Testis (tissue), 3 donors: ENCODE data around the gene GDPD4. TPM values are rescaled to one million over a fixed set of nuclear protein-coding genes. Genes with fewer than 3 reads are reported as not detected.

Source experiments
- DNase-seq: peaks from one replicate; pipeline ENCODE4 v3.0.0-alpha.2; 2019
- H3K27ac ChIP-seq, 2 donors: fragments of 200-600 bp; sonication (generic); one replicate each; pipeline ENCODE4 v1.5.1; 2019
- H3K27me3 ChIP-seq: fragments of 200-600 bp; sonication (generic); one replicate; pipeline ENCODE4 v1.5.1; 2019
- H3K36me3 ChIP-seq: fragments of 200-600 bp; sonication (generic); one replicate; pipeline ENCODE4 v1.5.1; 2017; ENCODE audit warnings: low read depth; ENCODE audit errors: missing control alignments
- H3K4me1 ChIP-seq: fragments of 200-600 bp; sonication (generic); one replicate; pipeline ENCODE4 v1.5.1; 2019
- H3K4me3 ChIP-seq, 2 donors: fragments of 200-600 bp; sonication (generic); one replicate each; pipeline ENCODE4 v1.5.1; 2017 to 2019
- H3K9me3 ChIP-seq: fragments of 200-600 bp; sonication (generic); one replicate; pipeline ENCODE4 v1.5.1; 2017
- CTCF ChIP-seq, 3 experiments: fragments of 450-650 bp in 2 of 3; fragments of 200-600 bp in 1 of 3; sonication (generic) in 1 of 3; IDR thresholded peaks; one replicate each; pipeline ENCODE4 v1.5.1; 2016 to 2019; ENCODE audit warnings: antibody characterized with exemption in 3 of 3, mild to moderate bottlenecking in 2 of 3, moderate library complexity in 1 of 3
- POLR2A ChIP-seq: fragments of 450-650 bp; IDR thresholded peaks from one replicate; pipeline ENCODE4 v1.6.1; 2017; ENCODE audit warnings: antibody characterized with exemption, mild to moderate bottlenecking, moderate library complexity
- WGBS, 2 donors: methylation state at CpG; one replicate each; pipeline ENCODE4 v1.1.5; 2018; 5-methylcytosine and 5-hydroxymethylcytosine counted together
- intact Hi-C: fragments of 100-400 bp; cut with DNase I; formaldehyde crosslinking; loops from one replicate; pipeline ENCODE4 v1.15.1; 2023; ENCODE audit warnings: low total_unique reads
- polyA plus RNA-seq: library from polyadenylated mRNA; stranded (reverse); fragments of 350-450 nt; fragmentation: Illumina TruSeq; extraction: RNeasy Lipid Tissue Mini Kit (QIAGEN cat#74804); gene quantifications from one replicate; pipeline ENCODE4 v1.2.3, GENCODE V29; 2014; ENCODE audit warnings: low read depth, low replicate concordance; ENCODE audit not compliant: insufficient read depth
- total RNA-seq, 2 donors: library from RNA; depleted of rRNA; stranded (reverse); fragments of >200 nt; gene quantifications; one replicate each; pipeline ENCODE4 v1.2.3, GENCODE V29; 2016

GDPD4 gene
- total and polyA plus RNA-seq, 3 donors from 2014 or later, result 11.9 to 27.2 (median 22.6) TPM

- H3K27me3 ChIP-seq, result no peaks in the 10 kb centered on the region
- intact Hi-C loops, result loop anchor here (5.0 kb wide), 1 partner anchor 56 kb away; the partner anchor contains the start of gene MYO7A
- TF ChIP-seq CTCF (IDR thresholded peaks at IDR 0.05) (no peak), POLR2A (no peak)
- no peak overlapping the region for H3K4me3 ChIP-seq
- no peaks in the 10 kb centered on the region for H3K9me3 ChIP-seq
- DNase-seq, result no peak
- WGBS, 2 donors, result 94 to 98% methylated on average over 4 of the region's 4 CpGs
- H3K4me1 ChIP-seq, result no peaks in the 10 kb centered on the region
- H3K36me3 ChIP-seq, result no peaks in the 10 kb centered on the region
- H3K27ac ChIP-seq, result no peak overlapping the region
These were observed 118.0 kb downstream of the GDPD4 start for GRCh38 chr11:77183431-77183984.

GRCh38 chr11:77182542-77183430 lies 118.7 kb downstream of the GDPD4 start:
- Histone ChIP-seq H3K4me1 (no peaks in the 10 kb centered on the region), H3K9me3 (no peaks in the 10 kb centered on the region), H3K27ac (no peak overlapping the region), H3K27me3 (no peaks in the 10 kb centered on the region), H3K4me3 (no peak overlapping the region), H3K36me3 (no peaks in the 10 kb centered on the region)
- DNase-seq, result no peak
- intact Hi-C loops, result loop anchor here (5.0 kb wide), 1 partner anchor 55 kb away; the partner anchor contains the start of gene MYO7A
- TF ChIP-seq CTCF (IDR thresholded peaks at IDR 0.05), result no peak
- no peak for TF ChIP-seq POLR2A
- 88 to 93% methylated on average over 20 to 21 of the region's 21 CpGs for WGBS, 2 donors

GRCh38 chr11:77181799-77182541 lies 119.5 kb downstream of the GDPD4 start:
- H3K4me3 ChIP-seq, result no peak overlapping the region
- H3K36me3 ChIP-seq, result no peaks in the 10 kb centered on the region
- WGBS, 2 donors, result 85 to 89% methylated on average over 6 to 22 of the region's 22 CpGs
- intact Hi-C loops, result loop anchor here (5.0 kb wide), 1 partner anchor 55 kb away; the partner anchor contains the start of gene MYO7A
- H3K9me3 ChIP-seq, result no peaks in the 10 kb centered on the region
- H3K4me1 ChIP-seq, result no peaks in the 10 kb centered on the region
- no peak overlapping the region for H3K27ac ChIP-seq
- DNase-seq, result no peak
- TF ChIP-seq CTCF (IDR thresholded peaks at IDR 0.05) (no peak), POLR2A (no peak)
- H3K27me3 ChIP-seq, result no peaks in the 10 kb centered on the region

- no peaks in the 10 kb centered on the region for H3K36me3 ChIP-seq
- no peak for TF ChIP-seq POLR2A
- TF ChIP-seq CTCF (IDR thresholded peaks at IDR 0.05), result no peak
- intact Hi-C loops, result loop anchor here (5.0 kb wide), 1 partner anchor 54 kb away; the partner anchor contains the start of gene MYO7A
- H3K9me3 ChIP-seq, result no peaks in the 10 kb centered on the region
- no peak for DNase-seq
- WGBS, 2 donors, result 94 to 100% methylated on average over 2 to 11 of the region's 11 CpGs
- H3K27me3 ChIP-seq, result no peaks in the 10 kb centered on the region
- H3K4me3 ChIP-seq, result no peak overlapping the region
- no peak overlapping the region for H3K27ac ChIP-seq
- no peaks in the 10 kb centered on the region for H3K4me1 ChIP-seq
These were observed 120.3 kb downstream of the GDPD4 start for GRCh38 chr11:77181226-77181625.
